SK-N-SH treated with all-trans-retinoic acid at 6 μM for 48 hours (cell line): Measurements from ENCODE around the gene PILRB.
A peak's percentile ranks its signal among the peaks of the same experiment; 100 is the strongest.

Experiments
- ATAC-seq: fragments of 200-7000 bp; cut with Tn5 transposase; 3 replicates; pipeline ENCODE4 v1.9.1; 2020; ENCODE audit warnings: mild to moderate bottlenecking, moderate library complexity
- ARNTL ChIP-seq: fragments of 450-650 bp; formaldehyde crosslinking; IDR thresholded peaks from 2 replicates; pipeline ENCODE4 v1.5.0; 2020; ENCODE audit warnings: low read depth, mild to moderate bottlenecking, moderate library complexity, borderline replicate concordance
- BACH2 ChIP-seq: fragments of 250-450 bp; sonication (Bioruptor Pico); IDR thresholded peaks from 2 replicates; pipeline ENCODE4 v1.9.0; 2021; ENCODE audit warnings: mild to moderate bottlenecking, borderline replicate concordance
- CSDC2 ChIP-seq: fragments of 250-450 bp; sonication (Bioruptor Pico); IDR thresholded peaks from 2 replicates; pipeline ENCODE4 v1.5.0; 2020; ENCODE audit warnings: mild to moderate bottlenecking, moderate library complexity
- CSRNP3 ChIP-seq: fragments of 250-450 bp; sonication (Bioruptor Pico); IDR thresholded peaks from 2 replicates; pipeline ENCODE4 v1.5.1; 2021; ENCODE audit warnings: mild to moderate bottlenecking, moderate library complexity
- ESRRG ChIP-seq: fragments of 250-450 bp; sonication (Bioruptor Pico); IDR thresholded peaks from 2 replicates; pipeline ENCODE4 v1.6.1; 2021; ENCODE audit warnings: mild to moderate bottlenecking
- GLIS3 ChIP-seq: fragments of 250-450 bp; sonication (Bioruptor Pico); IDR thresholded peaks from 2 replicates; pipeline ENCODE4 v1.5.0; 2020; ENCODE audit warnings: mild to moderate bottlenecking, moderate library complexity
- ISL1 ChIP-seq: fragments of 250-450 bp; sonication (Bioruptor Pico); IDR thresholded peaks from 2 replicates; pipeline ENCODE4 v2.1.2; 2022; ENCODE audit warnings: mild to moderate bottlenecking, moderate library complexity
- OSR1 ChIP-seq: fragments of 250-450 bp; sonication (Bioruptor Pico); IDR thresholded peaks from 2 replicates; pipeline ENCODE4 v1.8.0; 2022; ENCODE audit warnings: moderate library complexity, mild to moderate bottlenecking, inconsistent platforms
- POU6F1 ChIP-seq: fragments of 250-450 bp; sonication (Bioruptor Pico); IDR thresholded peaks from 2 replicates; pipeline ENCODE4 v1.8.0; 2021; ENCODE audit warnings: low read depth, mild to moderate bottlenecking, moderate library complexity, borderline replicate concordance
- PPARA ChIP-seq: fragments of 250-450 bp; sonication (Bioruptor Pico); IDR thresholded peaks from 2 replicates; pipeline ENCODE4 v1.5.0; 2020; ENCODE audit warnings: mild to moderate bottlenecking, borderline replicate concordance
- RARB ChIP-seq: fragments of 250-450 bp; sonication (Bioruptor Pico); IDR thresholded peaks from 2 replicates; pipeline ENCODE4 v1.8.0; 2021; ENCODE audit warnings: mild to moderate bottlenecking, moderate library complexity
- SNAI2 ChIP-seq: fragments of 250-450 bp; sonication (Bioruptor Pico); IDR thresholded peaks from 2 replicates; pipeline ENCODE4 v1.5.0; 2020; ENCODE audit warnings: mild to moderate bottlenecking, moderate library complexity
- TCF4 ChIP-seq: fragments of 250-450 bp; sonication (Bioruptor Pico); IDR thresholded peaks from 2 replicates; pipeline ENCODE4 v1.8.0; 2021; ENCODE audit warnings: mild to moderate bottlenecking, moderate library complexity, borderline replicate concordance
- TOX ChIP-seq: fragments of 250-450 bp; sonication (Bioruptor Pico); IDR thresholded peaks from 2 replicates; pipeline ENCODE4 v1.8.0; 2021; ENCODE audit warnings: mild to moderate bottlenecking, moderate library complexity, borderline replicate concordance
- ZC3H10 ChIP-seq: fragments of 250-450 bp; sonication (Bioruptor Pico); IDR thresholded peaks from 2 replicates; pipeline ENCODE4 v1.5.1; 2021; ENCODE audit warnings: mild to moderate bottlenecking, moderate library complexity
- ZFP3 ChIP-seq: fragments of 250-450 bp; sonication (Bioruptor Pico); IDR thresholded peaks from 2 replicates; pipeline ENCODE4 v1.5.0; 2020; ENCODE audit warnings: mild to moderate bottlenecking, moderate library complexity
- ZFP30 ChIP-seq: fragments of 450-650 bp; formaldehyde crosslinking; IDR thresholded peaks from 2 replicates; pipeline ENCODE4 v1.5.0; 2022; ENCODE audit warnings: mild to moderate bottlenecking, moderate library complexity
- ZNF565 ChIP-seq: fragments of 450-650 bp; formaldehyde crosslinking; conservative IDR thresholded peaks from 2 replicates; pipeline ENCODE4 v1.5.0; 2020; ENCODE audit warnings: low read depth, mild to moderate bottlenecking, moderate library complexity
- ZNF70 ChIP-seq: fragments of 450-650 bp; formaldehyde crosslinking; IDR thresholded peaks from 2 replicates; pipeline ENCODE4 v1.5.0; 2020; ENCODE audit warnings: mild to moderate bottlenecking, moderate library complexity
- ZNF8 ChIP-seq: fragments of 450-650 bp; formaldehyde crosslinking; IDR thresholded peaks from 2 replicates; pipeline ENCODE4 v1.5.0; 2020; ENCODE audit warnings: mild to moderate bottlenecking, moderate library complexity
- TF ChIP-seq, protein P1 (sequence below): fragments of 250-450 bp; sonication (Bioruptor Pico); IDR thresholded peaks from 2 replicates; pipeline ENCODE4 v1.5.1; 2020; ENCODE audit warnings: low read depth, mild to moderate bottlenecking, moderate library complexity
- TF ChIP-seq, protein P2 (sequence below): fragments of 250-450 bp; sonication (Bioruptor Pico); IDR thresholded peaks from 2 replicates; pipeline ENCODE4 v1.5.0; 2020; ENCODE audit warnings: mild to moderate bottlenecking, moderate library complexity
- TF ChIP-seq, protein P3 (sequence below): fragments of 250-450 bp; sonication (Bioruptor Pico); IDR thresholded peaks from 2 replicates; pipeline ENCODE4 v1.8.0; 2020; ENCODE audit warnings: mild to moderate bottlenecking, moderate library complexity, borderline replicate concordance

The PILRB gene

DNA sequence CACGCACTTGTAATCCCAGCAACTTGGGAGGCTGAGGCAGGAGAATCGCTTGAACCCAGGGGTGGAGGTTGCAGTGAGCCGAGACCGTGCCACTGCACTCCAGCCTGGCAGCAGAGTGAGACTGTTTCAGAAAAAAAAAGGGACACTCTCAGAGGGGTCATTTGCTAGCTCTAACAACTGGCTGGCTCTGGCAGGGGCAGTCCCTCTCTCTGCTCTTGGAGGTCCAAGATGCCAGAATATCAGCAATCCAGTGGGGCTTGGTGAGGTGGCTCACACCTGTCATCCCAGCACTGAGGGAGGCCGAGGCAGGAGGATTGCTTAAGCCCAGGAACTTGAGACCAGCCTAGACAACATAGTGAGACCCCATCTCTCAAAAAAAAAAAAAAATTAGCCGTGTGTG is 12.8 kb downstream of the PILRB start:
- no peak for TF ChIP-seq TOX (CRISPR knock-in tag)
- no peak for TF ChIP-seq ZFP3 (CRISPR knock-in tag)
- TF ChIP-seq PPARA (CRISPR knock-in tag): no peak
- no peak for TF ChIP-seq CSRNP3
- TF ChIP-seq OSR1 (CRISPR knock-in tag): no peak
- no peak for TF ChIP-seq GLIS3 (CRISPR knock-in tag)
- no peak for TF ChIP-seq ZNF565 (CRISPR knock-in tag)
- TF ChIP-seq ARNTL: no peak
- no peak for TF ChIP-seq ZFP30 (CRISPR knock-in tag)
- no peak for TF ChIP-seq ESRRG (CRISPR knock-in tag)
- no peak for TF ChIP-seq SNAI2
- no peak for TF ChIP-seq ZNF8 (CRISPR knock-in tag)
- no peak for TF ChIP-seq ZNF70
- TF ChIP-seq ISL1 (CRISPR knock-in tag): no peak
- TF ChIP-seq, protein P1, sequence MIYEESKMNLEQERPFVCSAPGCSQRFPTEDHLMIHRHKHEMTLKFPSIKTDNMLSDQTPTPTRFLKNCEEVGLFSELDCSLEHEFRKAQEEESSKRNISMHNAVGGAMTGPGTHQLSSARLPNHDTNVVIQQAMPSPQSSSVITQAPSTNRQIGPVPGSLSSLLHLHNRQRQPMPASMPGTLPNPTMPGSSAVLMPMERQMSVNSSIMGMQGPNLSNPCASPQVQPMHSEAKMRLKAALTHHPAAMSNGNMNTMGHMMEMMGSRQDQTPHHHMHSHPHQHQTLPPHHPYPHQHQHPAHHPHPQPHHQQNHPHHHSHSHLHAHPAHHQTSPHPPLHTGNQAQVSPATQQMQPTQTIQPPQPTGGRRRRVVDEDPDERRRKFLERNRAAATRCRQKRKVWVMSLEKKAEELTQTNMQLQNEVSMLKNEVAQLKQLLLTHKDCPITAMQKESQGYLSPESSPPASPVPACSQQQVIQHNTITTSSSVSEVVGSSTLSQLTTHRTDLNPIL (CRISPR knock-in tag): no peak
- TF ChIP-seq, all 23 proteins: peak for 0
- no peak for ATAC-seq

DNA sequence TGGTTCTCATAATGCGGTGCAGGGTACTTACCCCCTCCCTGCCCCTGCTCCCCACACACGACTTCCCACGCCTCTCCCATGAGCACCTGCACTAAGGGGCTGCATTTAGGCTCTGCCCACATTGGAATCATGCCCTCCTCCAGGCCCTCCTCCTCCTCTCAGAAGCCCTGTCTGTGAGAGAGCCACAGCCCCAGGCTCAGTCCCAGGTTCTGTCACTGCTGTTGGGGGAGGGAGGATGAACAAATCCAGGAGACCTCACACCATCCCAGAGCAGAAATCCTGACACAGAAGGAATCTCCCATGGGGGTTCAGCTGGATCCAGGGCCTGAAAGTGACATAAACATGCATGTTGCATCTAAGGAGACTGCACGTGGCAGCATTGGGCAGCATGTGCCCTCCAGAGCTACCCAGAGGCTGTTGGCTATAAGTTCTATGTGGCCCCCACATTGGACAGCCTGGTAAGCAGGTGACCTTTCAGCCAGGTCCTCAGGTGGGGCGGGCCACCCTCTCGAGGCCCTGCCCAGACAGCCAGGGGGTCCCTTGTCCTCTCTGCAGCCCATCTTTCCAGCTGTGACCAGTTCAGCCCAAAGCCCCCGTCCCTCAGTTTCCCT is 13.7 kb downstream of the PILRB start:
- TF ChIP-seq TCF4 (CRISPR knock-in tag) (no peak), CSDC2 (CRISPR knock-in tag) (no peak), OSR1 (CRISPR knock-in tag) (no peak), RARB (CRISPR knock-in tag) (no peak), ZFP30 (CRISPR knock-in tag) (no peak), SNAI2 (no peak), PPARA (CRISPR knock-in tag) (no peak), ISL1 (CRISPR knock-in tag) (no peak), BACH2 (CRISPR knock-in tag) (no peak), CSRNP3 (no peak), ZC3H10 (CRISPR knock-in tag) (no peak), ZNF565 (CRISPR knock-in tag) (no peak), POU6F1 (CRISPR knock-in tag) (no peak), TOX (CRISPR knock-in tag) (no peak)
- TF ChIP-seq, protein P2, sequence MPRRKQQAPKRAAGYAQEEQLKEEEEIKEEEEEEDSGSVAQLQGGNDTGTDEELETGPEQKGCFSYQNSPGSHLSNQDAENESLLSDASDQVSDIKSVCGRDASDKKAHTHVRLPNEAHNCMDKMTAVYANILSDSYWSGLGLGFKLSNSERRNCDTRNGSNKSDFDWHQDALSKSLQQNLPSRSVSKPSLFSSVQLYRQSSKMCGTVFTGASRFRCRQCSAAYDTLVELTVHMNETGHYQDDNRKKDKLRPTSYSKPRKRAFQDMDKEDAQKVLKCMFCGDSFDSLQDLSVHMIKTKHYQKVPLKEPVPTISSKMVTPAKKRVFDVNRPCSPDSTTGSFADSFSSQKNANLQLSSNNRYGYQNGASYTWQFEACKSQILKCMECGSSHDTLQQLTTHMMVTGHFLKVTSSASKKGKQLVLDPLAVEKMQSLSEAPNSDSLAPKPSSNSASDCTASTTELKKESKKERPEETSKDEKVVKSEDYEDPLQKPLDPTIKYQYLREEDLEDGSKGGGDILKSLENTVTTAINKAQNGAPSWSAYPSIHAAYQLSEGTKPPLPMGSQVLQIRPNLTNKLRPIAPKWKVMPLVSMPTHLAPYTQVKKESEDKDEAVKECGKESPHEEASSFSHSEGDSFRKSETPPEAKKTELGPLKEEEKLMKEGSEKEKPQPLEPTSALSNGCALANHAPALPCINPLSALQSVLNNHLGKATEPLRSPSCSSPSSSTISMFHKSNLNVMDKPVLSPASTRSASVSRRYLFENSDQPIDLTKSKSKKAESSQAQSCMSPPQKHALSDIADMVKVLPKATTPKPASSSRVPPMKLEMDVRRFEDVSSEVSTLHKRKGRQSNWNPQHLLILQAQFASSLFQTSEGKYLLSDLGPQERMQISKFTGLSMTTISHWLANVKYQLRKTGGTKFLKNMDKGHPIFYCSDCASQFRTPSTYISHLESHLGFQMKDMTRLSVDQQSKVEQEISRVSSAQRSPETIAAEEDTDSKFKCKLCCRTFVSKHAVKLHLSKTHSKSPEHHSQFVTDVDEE: no peak
- TF ChIP-seq, protein P3, sequence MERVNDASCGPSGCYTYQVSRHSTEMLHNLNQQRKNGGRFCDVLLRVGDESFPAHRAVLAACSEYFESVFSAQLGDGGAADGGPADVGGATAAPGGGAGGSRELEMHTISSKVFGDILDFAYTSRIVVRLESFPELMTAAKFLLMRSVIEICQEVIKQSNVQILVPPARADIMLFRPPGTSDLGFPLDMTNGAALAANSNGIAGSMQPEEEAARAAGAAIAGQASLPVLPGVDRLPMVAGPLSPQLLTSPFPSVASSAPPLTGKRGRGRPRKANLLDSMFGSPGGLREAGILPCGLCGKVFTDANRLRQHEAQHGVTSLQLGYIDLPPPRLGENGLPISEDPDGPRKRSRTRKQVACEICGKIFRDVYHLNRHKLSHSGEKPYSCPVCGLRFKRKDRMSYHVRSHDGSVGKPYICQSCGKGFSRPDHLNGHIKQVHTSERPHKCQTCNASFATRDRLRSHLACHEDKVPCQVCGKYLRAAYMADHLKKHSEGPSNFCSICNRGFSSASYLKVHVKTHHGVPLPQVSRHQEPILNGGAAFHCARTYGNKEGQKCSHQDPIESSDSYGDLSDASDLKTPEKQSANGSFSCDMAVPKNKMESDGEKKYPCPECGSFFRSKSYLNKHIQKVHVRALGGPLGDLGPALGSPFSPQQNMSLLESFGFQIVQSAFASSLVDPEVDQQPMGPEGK (CRISPR knock-in tag): no peak
- peak; percentile 1; the same call in 2 of the 3 replicates for ATAC-seq
